ENCODE results near the gene GATAD2A.
A peak's percentile ranks its signal among the peaks of the same experiment; 100 is the strongest.
"Not testable (repeated sequence)": the region's sequence is repeated elsewhere in the genome, so short reads cannot be mapped to it uniquely, and the experiment has no call there.

Gene GATAD2A

GRCh38 chr19:19465436-19466070 lies 60.1 kb downstream of the GATAD2A start:
- no peak for DNase-seq (ENCODE audit: low spot score)

DNA sequence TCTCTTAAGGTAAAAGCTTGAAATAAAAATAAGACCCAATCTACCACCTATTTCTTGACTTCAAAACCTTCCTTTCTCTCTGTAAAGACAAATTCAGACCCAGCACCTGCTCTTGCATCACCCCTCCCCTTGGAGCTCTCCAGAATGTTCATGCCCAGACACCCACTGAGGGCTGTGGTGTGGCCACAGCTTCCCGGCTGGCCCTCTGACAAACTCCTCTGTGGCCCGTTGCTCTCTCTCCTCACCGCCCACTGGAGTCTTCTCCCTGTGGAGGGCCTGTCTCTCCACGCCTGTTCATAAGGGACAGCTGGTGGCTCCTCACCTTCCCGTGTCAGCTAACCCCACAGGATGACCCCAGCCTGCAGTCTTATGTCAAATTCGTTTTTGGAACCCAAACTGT lies 60.7 kb downstream of the GATAD2A start:
- no peak for DNase-seq (ENCODE audit: low spot score)

DNA sequence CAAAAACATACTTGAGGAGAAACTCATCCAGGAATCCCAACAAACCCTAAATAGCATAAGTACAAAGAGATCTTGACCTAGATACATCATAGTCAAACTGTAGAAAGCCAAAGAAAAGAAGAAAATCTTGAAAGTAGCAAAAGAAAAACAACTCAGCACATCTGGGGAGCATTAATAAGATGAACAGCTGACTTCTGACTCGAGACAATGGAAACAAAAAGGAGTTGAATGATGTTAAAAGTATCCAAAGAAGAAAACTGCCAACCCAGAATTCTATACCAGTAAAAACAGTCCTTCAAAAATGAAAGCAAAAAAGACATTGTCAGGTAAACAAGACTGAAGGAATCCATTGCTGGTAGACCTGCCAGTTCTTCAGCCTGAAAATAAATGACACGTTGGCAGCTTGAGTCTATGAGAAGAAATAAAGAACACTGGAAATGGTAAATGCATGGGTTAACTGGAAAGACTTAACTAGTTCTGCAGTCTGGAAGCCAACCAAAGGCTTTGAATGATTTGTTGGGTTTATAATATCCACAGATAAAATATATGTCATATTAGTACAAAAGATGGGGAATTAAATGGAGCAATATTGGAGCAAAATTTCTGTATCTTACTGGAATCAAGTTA lies 63.1 kb downstream of the GATAD2A start:
- DNase-seq (ENCODE audit: low spot score): no peak

DNA sequence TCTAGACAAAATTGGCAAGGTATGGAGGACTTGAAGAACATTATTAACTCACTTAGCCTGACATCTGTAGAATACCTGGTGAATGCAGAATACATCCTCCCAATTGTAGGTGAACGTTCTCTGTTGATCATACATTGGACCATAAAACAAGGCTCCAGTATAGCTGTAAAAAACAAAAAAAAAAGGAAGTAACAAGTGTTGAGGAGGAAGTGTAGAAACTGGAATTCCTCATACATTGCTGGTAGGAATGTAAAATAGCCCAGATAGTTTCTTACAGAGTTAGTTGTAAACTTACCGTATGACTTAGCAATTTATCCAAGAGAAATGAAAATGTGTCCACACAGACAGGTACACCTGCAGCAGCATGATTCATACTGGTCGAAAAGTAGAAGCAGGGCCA lies 65.1 kb downstream of the GATAD2A start:
- no peak for DNase-seq (ENCODE audit: low spot score)

GRCh38 chr19:19471682-19472081 lies 66.2 kb downstream of the GATAD2A start:
- DNase-seq (ENCODE audit: low spot score): no peak

GRCh38 chr19:19472106-19472505 lies 66.6 kb downstream of the GATAD2A start:
- DNase-seq (ENCODE audit: low spot score): not testable (repeated sequence)

- no peak for DNase-seq (ENCODE audit: low spot score)
These were observed 69.7 kb downstream of the GATAD2A start for GRCh38 chr19:19475015-19475765.

DNA sequence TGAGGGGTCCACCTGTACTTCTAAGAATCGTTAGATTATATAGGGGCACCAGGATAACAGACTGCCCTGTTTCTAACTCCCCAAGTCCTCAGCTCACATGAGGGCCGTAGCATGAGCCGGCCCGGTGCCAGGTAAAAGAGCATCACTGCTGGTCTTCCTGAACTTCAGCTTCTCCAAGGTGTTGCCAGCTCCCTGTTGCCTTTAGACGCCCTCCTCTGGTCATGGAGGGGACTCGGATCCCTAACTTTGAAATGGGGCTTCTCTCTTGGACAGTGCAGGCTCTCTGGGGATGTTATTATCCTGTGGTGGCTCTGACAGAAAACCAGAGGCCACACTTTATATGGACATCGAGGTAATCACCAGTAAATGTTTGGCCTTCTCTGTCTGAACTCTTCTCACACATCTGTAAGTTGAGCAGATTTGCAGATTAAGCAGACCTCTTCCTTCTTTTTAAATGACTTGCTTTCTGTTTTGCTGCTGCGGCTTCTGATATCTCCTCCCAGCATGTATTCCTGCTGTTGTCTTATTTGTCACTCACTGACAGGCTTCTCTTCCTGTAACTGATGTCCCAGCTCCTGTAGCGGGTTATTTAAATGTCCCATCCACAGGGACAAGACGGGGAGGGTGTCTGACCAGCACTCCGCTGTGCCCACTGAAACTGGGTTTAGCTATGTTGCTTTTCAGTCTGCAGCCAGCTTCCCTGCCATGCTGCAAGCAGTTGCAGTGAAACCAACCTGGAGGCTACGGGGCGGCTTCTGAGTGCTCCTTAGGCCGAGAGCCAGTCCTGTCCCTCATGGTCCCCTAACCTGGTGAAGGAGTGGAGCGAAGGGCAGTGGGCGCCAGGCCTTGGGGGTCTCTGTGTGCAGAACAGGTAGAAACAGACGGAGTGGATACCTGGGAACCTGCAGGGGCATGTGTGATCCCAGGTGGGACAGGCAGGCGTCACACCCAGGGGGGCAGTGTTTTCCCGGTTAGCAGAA lies 70.7 kb downstream of the GATAD2A start:
- DNase-seq (ENCODE audit: low spot score): no peak

- DNase-seq (ENCODE audit: low spot score): no peak
These were observed 72.4 kb downstream of the GATAD2A start for GRCh38 chr19:19477705-19478383.

DNA sequence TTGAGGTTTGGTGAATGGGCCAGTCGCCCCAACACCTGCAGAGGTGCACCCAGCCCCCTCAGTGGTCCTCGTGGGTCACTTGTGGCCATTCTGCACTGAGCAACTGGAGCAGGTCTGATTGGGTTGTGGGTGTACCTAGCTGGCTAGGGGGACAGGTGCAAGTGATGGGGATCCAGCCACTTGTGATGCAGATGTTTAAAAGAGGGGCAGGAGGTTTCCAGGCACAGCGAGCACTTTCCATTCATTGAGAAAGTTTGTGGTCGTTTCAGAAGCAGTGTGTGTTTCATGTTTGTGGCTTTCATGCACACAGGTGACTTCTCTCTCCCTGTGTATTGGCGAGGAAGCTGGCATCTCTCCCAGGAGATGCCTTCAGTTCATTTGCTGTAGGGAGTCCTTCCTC lies 75.2 kb downstream of the GATAD2A start:
- peak; percentile 54 for DNase-seq (ENCODE audit: low spot score)

GRCh38 chr19:19482809-19483596 lies 77.5 kb downstream of the GATAD2A start:
- DNase-seq (ENCODE audit: low spot score): no peak

DNA sequence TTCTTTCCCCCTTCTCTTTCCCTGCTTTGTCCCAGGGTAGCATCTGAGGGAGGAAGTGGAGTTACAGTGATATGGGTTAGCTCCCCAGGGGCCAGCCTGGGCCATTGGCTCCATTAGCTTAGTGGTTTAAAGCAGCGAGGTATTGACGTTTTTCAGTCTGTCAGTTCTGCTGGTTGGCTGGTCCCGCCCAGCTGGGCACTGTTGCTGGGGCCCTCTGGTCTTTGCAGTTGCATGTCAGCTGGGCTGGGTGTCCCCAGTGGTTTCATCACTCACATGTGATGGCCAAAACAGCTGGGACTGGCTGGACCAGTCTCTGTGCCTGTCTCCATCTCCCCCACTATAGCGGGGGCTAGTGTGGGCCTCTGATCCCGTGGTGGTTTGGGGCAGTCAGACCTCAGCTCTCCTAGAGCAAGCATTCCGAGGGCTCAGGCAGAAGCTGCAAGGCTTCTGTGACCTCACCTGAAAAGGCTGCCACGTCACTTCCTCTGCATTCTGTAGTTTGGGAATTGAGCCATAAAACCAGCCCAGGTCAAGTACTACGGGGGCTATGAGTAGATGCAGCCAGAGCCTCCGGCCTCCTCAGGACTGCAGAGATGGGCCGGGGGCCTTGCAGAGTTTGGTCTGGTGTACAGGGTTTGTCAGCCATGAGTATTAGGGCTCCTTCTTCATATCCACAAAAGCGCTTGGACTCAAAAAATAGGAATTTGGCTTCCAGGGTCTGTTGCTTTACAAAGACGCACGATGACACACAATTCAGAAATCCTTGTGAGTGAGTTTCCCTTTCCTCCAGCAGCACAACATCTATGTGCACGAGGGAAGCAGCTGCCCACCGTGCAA lies 79.9 kb downstream of the GATAD2A start:
- DNase-seq (ENCODE audit: low spot score): no peak

DNA sequence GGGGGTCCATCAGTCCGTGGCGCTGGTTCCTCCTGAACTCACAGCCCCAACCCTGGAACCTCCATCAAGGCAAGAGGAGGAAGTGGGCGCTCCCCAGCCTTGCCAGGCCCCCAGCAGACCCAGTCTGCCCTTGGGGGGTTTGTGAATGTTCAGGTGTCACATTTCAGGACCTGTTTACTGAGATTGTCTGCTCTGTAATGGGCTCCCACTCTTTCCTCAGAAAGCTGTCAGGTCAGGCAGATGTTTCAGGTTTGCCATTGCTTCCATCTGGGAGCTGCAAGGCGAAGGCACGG lies 80.5 kb downstream of the GATAD2A start:
- no peak for DNase-seq (ENCODE audit: low spot score)

GRCh38 chr19:19486343-19487076 lies 81.0 kb downstream of the GATAD2A start:
- no peak for DNase-seq (ENCODE audit: low spot score)

DNA sequence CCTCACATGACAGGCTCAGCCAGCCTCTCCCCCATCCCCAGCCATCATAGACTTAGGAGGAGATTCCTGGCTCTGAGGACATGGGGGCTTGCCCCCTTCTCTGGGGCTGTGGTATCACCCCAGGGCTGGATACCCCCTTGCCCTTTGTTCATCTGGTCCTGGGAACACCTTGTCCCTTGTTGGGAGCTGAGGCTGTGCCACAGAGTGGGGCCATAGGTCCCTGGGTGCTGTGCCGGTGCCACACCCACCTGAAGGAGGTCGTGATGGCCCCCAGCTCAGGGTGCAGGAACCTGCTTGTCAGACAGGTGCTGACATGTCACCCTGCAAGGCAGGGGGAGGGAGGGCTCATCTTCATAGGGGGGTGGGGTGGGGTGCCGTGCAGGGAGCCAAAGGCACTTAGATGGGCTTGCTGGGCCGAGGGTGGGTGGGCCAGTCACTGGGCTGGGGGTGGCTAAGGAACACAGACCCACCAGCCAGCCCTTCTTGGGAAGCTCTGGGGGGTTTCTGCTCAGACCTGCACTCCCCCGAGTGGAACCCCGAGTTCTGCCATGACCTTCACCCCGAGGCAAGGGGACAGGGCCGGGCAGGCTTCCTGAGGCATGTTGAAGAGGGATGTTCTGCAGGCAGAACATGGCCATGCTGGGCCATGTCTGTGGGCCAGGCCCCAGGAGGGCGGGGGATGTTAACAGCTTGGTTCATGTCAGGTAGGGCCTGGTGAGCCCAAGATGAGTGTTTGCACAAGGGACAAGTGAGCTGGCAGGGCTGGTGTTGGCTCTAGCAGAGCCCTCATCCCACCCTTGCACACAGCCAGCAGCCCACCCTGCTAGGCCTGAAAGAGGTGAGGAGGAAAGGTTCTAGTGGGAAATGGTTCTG lies 81.8 kb downstream of the GATAD2A start:
- DNase-seq (ENCODE audit: low spot score): no peak

GRCh38 chr19:19487950-19488874 lies 82.7 kb downstream of the GATAD2A start:
- DNase-seq (ENCODE audit: low spot score): no peak

Data from activated CD4-positive, alpha-beta T cell treated with anti-CD3 and anti-CD28 coated beads, Interleukin-2, Interleukin-4, amounts not matched to agents 100 ng/mL and 50 ng/mL, durations not matched to agents 16 hours and 8 hours (primary cell).